DOHH2 (cell line): ENCODE measurements around the gene EGFL8.

Experiments
- CTCF ChIP-seq: fragments of 200-600 bp; sonication (generic); IDR thresholded peaks from one replicate; pipeline ENCODE4 v1.5.1; 2014; ENCODE audit warnings: antibody characterized with exemption, mild to moderate bottlenecking, low read depth, low read length; ENCODE audit not compliant: poor library complexity, severe bottlenecking
- EZH2phosphoT487 ChIP-seq: fragments of 200-600 bp; sonication (generic); IDR thresholded peaks from 2 replicates; pipeline ENCODE4 v1.6.1; 2017; ENCODE audit warnings: borderline replicate concordance, mild to moderate bottlenecking, antibody characterized with exemption, low read length, moderate library complexity, mixed read lengths

- TF ChIP-seq CTCF (no peak), EZH2phosphoT487 (no peak)
These were observed 10.6 kb upstream of the EGFL8 start, which contains the start of gene PPT2 for GRCh38 chr6:32153564-32154513.
